Upper lobe of left lung (tissue), 6 donors: ENCODE measurements around the gene MRPL11. TPM values are rescaled to one million over a fixed set of nuclear protein-coding genes. Genes with fewer than 3 reads are reported as not detected.

ENCODE experiments used
- small RNA-seq, 4 donors: library from RNA; depleted of rRNA; stranded (forward); fragments of <200 nt; gene quantifications; one replicate each; pipeline ENCODE3, GENCODE V24; 2016
- total RNA-seq, 6 donors: library from RNA; depleted of rRNA in 4 of 6; stranded (reverse); fragments of >200 nt in 4 of 6; gene quantifications; one replicate each; pipeline versions ENCODE4 v1.1.0 to v1.2.1, GENCODE V29; 2016 to 2021
- donor health status: DM: no; HTN: no; CAD: no; lungs with moderate emphysema.
- donor health status: DM: no; HTN: yes; CAD: no; lungs with severe emphysema.

The MRPL11 gene
- total RNA-seq, 6 donors from 2014 or later, result 25.3 to 44.8 (median 33.0) TPM

Small RNAs within 50 kb of the gene (small RNA-seq; reads per million reads assigned to genes)
- gene RF00416 (0 reads per million in 4 donors), gene RNU1-84P (0 reads per million in 4 donors)

Other genes starting within 250 kb of the MRPL11 start
- 10 to 100 TPM; 24.1 to 41.0 (median 34.4) TPM for gene KLC2, start 181.1 kb downstream of the MRPL11 start, total RNA-seq
- gene RAB1B, start 170.2 kb downstream of the MRPL11 start, total RNA-seq, result 100 to 1,000 TPM in 5 of 6 donors, 10 to 100 TPM in 1; 34.6 to 173 (median 122) TPM
- 1 to 10 TPM in 4 of 6 donors, not detected in 2; 1.4 to 2.0 (median 1.6) TPM for gene CNIH2, start 160.7 kb downstream of the MRPL11 start, total RNA-seq
- 100 to 1,000 TPM in 1 of 6 donors, 10 to 100 TPM in 5; 25.1 to 107 (median 68.2) TPM for gene YIF1A, start 149.7 kb downstream of the MRPL11 start, total RNA-seq
- gene TMEM151A, start 147.0 kb downstream of the MRPL11 start, total RNA-seq, result 1 to 10 TPM in 1 of 6 donors, under 1 TPM in 1, not detected in 4; 0.29 to 1.9 TPM
- 10 to 100 TPM in 2 of 6 donors, 1 to 10 TPM in 3, under 1 TPM in 1; 0.59 to 85.6 (median 6.5) TPM for gene CD248, start 121.8 kb downstream of the MRPL11 start, total RNA-seq
- 10 to 100 TPM in 1 of 6 donors, 1 to 10 TPM in 5; 5.2 to 19.0 (median 8.9) TPM for gene RIN1, start 102.4 kb downstream of the MRPL11 start, total RNA-seq
- 10 to 100 TPM; 34.8 to 63.8 (median 37.1) TPM for gene BRMS1, start 93.7 kb downstream of the MRPL11 start, total RNA-seq
- 10 to 100 TPM; 15.7 to 48.9 (median 27.4) TPM for gene B4GAT1, start 91.2 kb downstream of the MRPL11 start, total RNA-seq
- gene SLC29A2, start 67.1 kb downstream of the MRPL11 start, total RNA-seq, result 10 to 100 TPM in 5 of 6 donors, 1 to 10 TPM in 1; 8.3 to 20.5 (median 13.1) TPM
- not detected for gene NPAS4, start 17.8 kb downstream of the MRPL11 start, total RNA-seq
- 10 to 100 TPM; 14.9 to 19.6 (median 16.9) TPM for gene PELI3, start 28.1 kb upstream of the MRPL11 start, total RNA-seq
- gene DPP3, start 41.6 kb upstream of the MRPL11 start, total RNA-seq, result 10 to 100 TPM; 19.3 to 79.6 (median 44.9) TPM
- gene BBS1, start 71.8 kb upstream of the MRPL11 start, total RNA-seq, result 100 to 1,000 TPM in 1 of 6 donors, 10 to 100 TPM in 5; 26.0 to 145 (median 44.8) TPM
- gene ZDHHC24, start 107.2 kb upstream of the MRPL11 start, total RNA-seq, result 10 to 100 TPM; 12.4 to 24.8 (median 14.1) TPM
- gene ACTN3, start 108.1 kb upstream of the MRPL11 start, total RNA-seq, result under 1 TPM in 1 of 6 donors, not detected in 5; 0.24 TPM
- gene CTSF, start 129.8 kb upstream of the MRPL11 start, total RNA-seq, result 10 to 100 TPM; 28.5 to 81.7 (median 40.3) TPM
- 1 to 10 TPM in 1 of 6 donors, under 1 TPM in 4, not detected in 1; 0.20 to 4.2 (median 0.44) TPM for gene CCDC87, start 154.2 kb upstream of the MRPL11 start, total RNA-seq
- gene CCS, start 154.3 kb upstream of the MRPL11 start, total RNA-seq, result 10 to 100 TPM; 24.3 to 82.8 (median 34.0) TPM
- 100 to 1,000 TPM in 1 of 6 donors, 10 to 100 TPM in 5; 45.7 to 114 (median 73.1) TPM for gene RBM14, start 177.8 kb upstream of the MRPL11 start, total RNA-seq
- 100 to 1,000 TPM in 2 of 6 donors, 10 to 100 TPM in 4; 62.4 to 103 (median 90.2) TPM for gene RBM4, start 199.9 kb upstream of the MRPL11 start, total RNA-seq
- 10 to 100 TPM in 4 of 6 donors, 1 to 10 TPM in 2; 7.3 to 27.2 (median 13.9) TPM for gene RBM4B, start 239.0 kb upstream of the MRPL11 start, total RNA-seq